ENCODE results near the gene MAPT.

GRCh38 chr17:45992175-45992574 lies 97.8 kb downstream of the MAPT start:
- TF ChIP-seq CTCF (IDR thresholded peaks at IDR 0.05; ENCODE audit: borderline replicate concordance, extremely low read depth, low read length, poor library complexity, severe bottlenecking): no peak
- no peak for TF ChIP-seq EZH2 (IDR thresholded peaks at IDR 0.05; ENCODE audit: borderline replicate concordance, low read depth, low read length, severe bottlenecking)
